Measurements from ENCODE around the gene FUCA2.
A peak's percentile ranks its signal among the peaks of the same experiment; 100 is the strongest.
"Not testable (repeated sequence)": the region's sequence is repeated elsewhere in the genome, so short reads cannot be mapped to it uniquely, and the experiment has no call there.

The FUCA2 gene

DNA sequence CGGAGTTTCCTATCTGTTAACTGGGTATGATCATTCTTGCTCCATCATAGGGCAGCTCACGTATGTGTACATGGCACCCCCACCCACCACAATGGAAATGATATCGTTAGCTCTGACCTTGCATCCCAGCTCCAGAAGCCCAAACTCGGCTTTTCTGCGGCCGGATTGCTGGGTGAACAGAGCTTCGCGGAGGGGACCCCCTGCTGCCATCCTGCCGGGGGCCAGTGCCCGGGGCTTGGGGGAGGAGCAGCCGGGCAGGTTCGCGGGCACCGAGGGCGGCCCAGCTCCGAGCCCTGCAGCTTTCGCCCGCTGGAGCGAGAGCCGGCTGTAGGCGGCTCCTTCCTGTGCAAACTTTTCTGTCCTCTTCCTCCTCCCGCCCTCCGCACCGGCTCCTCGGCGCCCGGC lies 24.9 kb upstream of the FUCA2 start:
- DNase-seq (ENCODE audit: low read depth in 2 of 2): peak in 1 of 2 donors; percentile 36

DNA sequence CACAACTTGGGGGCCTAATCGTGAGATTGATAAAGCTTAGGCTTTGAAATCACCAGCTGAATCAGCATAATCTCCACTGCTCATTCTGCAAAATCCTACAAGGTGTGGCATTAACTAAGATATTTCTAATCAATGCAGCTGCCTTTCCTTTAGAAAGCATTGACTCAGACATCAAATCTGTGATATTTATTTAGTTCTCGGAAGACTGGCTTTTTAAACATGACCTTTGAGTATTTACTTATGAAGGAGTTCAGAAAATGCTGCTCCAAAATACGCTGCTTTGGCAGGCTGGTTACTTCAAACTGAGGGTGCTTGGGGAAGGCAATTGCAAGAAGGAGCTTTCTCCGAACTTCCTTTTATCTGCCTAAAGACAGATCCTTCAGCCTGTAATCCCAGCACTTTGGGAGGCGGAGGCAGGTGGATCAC lies 23.7 kb upstream of the FUCA2 start:
- no peak for DNase-seq (ENCODE audit: low read depth in 2 of 2)

DNA sequence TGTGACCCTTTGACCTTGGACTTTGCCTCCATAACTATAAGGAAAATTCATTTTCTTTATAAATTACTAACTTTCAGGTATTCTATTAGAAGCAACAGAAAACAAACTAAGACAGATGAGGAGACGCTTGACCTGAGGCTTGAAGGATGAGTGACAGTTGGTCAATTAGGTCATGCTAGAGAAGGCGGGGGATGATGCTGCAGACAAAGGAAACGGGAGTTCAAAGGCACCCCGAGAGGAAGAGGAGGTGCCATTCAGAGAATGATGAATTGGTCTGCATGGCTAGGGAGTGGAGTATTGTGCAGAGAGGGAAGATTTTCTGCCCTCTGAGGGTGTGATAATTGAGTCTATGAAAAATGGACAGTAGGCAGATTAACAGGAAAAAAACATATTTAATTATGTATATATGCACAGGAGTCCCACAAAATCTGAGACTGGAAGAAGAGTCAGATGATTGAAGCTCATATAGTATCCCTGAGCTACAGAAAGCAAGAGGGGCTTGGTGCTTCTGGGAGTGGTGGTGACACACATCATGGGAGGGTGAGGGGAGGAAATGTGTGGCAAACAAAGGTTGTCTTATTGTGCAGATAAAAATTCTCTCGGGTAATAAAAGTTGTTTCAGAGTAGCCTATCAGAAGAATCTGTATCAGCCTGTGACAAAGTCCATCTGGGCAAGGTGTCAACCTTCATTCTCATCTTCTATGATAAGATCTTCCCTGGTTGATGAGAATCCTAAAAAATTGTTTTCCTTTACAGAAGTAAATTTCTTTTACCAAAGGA lies 20.4 kb upstream of the FUCA2 start:
- no peak for DNase-seq (ENCODE audit: low read depth in 2 of 2)

DNA sequence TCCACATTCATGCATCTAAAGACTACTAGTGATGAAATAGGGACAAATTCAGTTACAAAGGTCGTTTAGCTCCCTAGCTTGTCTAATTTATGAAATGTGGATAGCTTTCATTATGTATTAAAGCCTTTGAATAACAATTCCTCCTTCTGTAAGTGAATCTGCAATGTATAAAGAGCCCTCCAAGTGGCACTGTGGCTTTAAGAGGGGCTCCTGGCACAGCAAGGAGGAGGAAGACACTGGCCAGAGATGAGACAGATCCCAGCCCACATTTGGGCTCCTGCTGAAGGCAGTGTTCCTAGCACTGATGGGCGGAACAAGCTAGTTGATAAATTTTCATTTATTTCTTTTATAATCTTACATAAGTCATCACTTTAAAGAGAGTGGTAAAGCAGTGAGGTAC lies 17.6 kb upstream of the FUCA2 start:
- no peak for DNase-seq (ENCODE audit: low read depth in 2 of 2)

DNA sequence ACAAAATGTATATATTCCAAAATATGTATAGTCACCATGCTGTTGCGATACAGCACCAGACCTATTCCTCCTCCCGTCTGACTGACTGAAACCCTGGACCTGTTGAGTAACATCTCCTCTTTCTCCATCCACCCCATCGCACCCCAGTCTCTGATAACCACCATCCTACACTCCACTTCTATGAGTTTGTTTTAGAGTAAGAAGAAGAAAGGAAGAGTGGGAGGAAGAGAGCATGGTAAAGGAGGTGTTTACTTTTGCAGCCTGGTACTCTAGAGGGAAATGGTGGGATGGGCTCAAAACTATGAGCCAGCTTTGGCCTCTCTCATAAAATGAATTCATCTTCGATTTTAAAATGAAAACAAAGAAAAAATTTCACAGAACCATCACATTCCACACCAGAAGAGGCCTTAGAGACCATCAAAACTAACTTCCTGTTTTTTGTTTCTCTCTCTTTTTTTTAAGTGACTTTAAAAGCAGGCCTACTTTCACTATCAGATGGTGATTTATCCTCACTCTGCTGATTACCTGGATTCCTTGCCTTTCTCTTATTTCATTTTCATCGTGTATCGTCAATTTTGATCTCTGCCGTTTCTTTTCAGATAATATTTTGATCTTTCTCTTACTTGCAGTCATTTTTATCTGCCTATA lies 16.8 kb upstream of the FUCA2 start:
- no peak for DNase-seq (ENCODE audit: low read depth in 2 of 2)

DNA sequence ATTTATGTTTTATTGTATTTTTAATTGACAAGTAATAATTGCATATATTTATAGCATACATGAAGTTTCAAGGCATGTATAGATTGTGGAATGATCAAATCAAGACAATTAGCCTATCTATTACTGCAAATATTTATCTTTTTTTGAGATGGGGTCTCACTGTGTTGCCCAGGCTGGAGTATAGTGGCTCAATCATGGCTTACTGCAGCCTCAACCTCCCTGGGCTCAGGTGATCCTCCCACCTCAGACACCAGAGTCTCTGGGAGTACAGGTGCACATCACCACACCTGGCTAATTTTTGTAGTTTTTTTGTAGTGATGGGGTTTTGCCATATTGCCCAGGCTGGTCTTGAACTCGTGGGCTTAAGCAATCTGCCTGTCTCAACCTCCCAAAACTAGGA lies 16.2 kb upstream of the FUCA2 start:
- DNase-seq (ENCODE audit: low read depth in 2 of 2): no peak

DNA sequence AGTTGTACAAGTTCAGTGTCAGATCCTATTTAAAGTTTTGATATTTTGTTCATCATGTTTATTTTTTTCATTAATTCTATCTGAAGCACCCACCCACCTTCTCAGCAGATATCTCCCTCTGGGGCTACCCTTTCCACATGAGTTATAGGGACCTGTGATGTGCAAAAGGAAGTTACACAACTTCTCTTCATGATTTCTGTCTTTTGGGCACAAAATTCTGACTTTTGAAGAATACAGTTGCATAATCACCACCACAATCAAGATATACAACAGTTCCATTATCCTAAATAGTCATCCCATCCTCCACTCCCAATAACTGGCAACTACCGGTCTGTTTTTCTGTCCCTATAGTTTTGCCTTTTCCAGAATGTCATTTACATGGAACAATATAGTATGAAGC lies 13.8 kb upstream of the FUCA2 start:
- DNase-seq (ENCODE audit: low read depth in 2 of 2): no peak

DNA sequence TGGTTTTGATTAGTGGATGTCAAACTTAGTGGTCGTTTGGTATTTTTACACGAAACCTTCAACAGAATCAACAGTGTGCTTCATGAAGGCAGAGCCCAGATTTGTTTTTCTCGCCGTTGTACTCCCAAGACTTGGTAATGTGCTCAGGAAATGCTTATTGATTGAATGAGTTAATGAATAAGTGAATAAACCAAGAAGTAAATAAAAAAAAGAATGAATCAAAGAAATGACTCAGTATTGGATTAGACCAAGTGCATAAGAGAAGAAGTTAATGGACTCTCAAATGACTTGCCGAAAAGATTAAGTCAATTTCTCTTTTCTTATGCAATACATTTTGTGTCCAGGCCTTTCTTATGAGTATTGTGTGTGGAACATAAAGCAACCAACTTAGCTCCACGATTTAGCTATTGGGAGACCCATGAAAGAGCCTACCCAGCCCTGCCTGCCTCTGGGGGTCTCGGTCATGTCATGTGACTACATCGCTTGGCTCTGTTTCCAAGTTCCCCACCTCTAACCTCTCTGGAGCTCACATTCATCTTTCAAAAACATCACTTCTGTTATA lies 10.6 kb upstream of the FUCA2 start:
- no peak for DNase-seq (ENCODE audit: low read depth in 2 of 2)

DNA sequence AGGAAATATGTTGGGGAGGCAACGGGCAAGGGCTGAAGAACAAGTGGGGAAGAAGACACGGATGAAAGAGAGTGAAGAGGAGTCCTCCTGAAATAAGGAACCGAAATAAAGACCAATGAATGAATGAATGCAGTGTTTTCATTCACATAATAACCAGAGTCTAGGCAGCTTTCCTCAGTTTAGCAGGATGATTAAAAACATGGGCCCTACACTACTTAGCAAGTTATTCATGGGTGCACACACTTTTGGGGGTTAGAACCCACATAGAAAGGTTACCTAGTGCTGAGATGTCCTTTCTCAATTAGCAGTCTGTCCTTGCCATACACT lies 5.9 kb upstream of the FUCA2 start:
- no peak for DNase-seq (ENCODE audit: low read depth in 2 of 2)

DNA sequence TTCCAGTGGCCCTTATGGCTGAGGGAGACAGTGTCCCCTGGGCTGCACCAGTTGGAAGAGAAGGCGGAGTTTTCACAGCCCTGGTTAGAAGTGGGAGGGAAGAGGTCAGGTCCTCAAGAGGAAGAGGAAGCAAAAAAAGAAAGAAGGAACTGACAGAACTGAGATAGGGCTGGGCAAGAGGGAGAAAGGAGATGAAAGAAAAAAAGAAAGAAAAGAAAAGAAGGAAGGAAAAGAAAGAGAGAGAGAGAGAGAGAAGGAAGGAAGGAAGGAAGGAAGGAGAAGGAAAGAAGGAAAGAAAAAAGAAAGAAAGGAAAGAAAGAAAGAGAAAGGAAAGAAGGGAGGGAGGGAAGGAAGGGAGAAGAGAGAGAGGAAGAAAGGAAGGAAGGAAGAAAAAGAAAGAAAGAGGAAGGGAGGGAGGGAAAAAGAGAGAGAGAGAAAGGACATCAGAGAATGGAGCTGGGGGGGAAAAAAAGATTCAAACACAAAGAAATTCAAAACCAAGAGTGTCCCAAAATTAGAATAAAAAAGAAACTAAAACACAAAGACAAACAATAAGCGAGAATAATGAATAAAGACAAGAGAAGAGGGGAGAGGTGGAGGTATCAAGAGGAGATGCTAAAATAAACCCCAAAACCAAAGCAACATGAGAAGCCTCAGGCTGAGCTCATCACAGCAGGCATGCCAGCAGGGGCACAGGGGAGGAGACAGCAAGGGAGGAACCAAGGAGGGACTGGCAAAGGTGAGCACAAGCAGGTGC lies 5.3 kb upstream of the FUCA2 start:
- DNase-seq (ENCODE audit: low read depth in 2 of 2): no peak

DNA sequence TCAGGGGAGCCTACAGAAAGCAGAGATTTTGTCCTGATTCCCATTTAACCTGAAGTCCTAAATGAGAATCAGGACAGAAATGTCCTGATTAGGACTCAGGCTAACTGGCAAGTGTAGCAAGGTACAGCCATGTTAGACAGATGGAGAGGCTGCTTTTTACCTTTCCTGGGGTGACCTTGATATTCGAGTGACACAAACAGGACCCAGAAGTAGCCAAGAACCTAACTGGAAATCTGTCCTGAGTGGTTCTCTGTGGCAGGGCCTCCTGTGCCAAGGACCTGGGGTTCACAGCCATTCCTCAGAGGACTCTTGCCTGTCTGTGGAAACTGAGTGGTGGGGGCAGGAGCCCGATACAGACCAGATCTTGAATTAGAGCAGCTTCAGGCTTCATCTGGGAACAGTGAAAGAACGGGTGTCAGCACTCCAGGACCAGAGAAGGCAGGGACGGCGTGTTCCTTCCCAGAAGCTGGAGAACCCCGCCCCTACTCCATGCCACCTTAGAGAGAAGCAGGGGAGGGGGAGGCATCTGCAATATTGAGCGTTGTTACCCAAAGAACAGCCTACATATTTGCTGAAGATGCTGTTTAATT lies 4.3 kb upstream of the FUCA2 start:
- no peak for DNase-seq (ENCODE audit: low read depth in 2 of 2)

DNA sequence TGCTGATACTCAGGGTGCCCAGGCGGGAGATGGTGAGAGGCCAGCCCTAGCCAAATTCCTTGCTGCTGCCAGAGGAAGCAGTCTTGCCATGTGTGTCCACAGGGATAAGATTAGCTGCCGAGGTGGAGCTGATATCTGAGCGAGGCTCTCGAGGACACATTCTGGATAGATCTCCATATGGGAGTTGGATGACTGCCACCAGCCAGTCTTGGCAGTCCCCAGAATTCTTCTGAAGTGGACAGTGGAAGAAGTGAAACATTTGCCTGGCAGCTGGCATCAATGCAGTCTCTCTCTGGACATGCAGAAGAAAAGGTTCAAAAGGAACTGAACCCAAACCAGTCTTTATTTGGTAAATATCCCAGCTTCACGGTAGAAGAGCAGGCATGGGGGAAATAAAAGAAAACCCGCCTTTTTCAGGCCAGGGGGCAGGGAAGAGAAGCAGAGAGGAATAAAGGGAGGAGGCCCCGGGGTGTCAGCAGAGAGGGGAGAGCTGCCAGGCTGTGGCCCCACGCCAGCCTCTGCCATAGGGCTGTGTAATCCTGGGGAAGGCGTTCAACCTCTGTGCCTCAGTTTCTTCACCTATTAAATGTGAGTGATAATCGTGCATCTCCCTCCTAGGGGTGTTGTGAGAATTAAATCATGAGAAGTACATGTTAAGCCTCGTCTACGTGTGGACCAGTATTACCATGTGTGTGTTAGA lies 3.7 kb upstream of the FUCA2 start:
- DNase-seq (ENCODE audit: low read depth in 2 of 2): no peak

DNA sequence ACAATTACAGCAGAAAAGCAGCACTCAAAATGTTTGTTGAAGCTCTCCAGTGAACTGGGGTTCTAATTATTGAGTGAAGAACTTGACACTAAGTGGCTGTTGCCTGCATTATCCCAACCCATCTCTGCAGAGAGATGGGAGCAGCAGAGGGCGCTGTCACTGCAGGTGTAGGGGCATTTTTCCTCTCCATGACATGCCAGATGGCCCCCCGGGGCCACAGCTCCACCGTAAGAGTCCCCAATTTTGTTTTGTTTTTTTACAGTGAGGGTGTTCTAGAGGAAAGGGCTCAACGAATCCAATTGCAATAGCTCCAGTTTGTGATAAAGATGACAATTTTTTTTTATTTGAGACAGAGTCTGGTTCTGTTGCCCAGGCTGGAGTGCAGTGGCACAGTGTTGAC lies 1.9 kb upstream of the FUCA2 start:
- peak in 1 of 2 donors; percentile 12 for DNase-seq (ENCODE audit: low read depth in 2 of 2)

DNA sequence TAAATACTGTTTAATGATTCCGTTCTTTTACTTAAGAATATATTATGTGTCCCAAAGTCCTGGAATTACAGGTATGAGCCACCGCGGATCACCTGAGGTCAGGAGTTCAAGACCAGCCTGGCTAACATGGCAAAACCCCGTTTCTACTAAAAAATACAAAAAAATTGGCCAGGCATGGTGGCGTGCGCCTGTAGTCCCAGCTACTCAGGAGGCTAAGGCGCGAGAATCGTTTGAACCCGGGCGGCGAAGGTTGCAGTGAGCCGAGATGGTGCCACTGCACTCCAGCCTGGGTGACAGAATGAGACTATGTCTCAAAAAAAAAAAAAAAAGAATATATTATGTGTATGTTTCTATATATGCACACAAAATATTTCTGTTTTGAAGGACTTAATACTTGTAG lies 1.2 kb downstream of the FUCA2 start:
- DNase-seq (ENCODE audit: low read depth in 2 of 2): not testable (repeated sequence)

DNA sequence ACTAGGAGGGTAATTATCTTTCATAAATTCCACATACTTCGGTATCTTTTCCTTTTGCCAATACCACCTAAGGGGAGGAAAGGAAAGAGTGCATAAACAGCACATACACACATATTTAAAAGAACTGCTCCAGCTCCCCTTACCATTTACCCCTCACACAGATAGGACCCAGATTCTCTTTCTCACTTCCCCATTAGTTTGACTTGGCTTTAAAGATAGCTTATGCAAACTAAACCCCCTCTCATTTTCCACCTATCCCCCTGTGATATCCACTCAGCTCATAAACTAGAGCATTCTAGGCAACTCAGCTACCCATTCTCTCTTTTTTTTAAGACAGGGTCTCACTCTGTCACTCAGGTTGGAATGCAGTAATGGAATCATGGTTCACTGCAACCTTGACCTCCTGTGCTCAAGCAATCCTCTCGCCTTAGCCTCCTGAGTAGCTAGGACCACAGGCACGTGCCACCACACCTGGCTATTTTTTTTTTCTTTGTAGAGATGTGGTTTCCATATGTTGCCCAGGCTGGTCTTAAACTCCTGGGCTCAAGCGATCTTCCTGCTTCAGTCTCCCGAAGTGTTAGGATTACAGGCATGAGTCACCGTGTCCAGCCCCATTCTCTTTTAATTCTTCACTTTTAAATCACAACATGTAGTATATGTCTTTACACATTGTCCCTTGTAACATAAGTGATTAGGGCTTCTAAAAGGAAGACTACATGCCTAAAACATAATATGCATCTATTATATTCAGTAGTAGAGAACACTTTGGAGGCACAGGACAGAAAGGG lies 4.0 kb downstream of the FUCA2 start:
- no peak for DNase-seq (ENCODE audit: low read depth in 2 of 2)

DNA sequence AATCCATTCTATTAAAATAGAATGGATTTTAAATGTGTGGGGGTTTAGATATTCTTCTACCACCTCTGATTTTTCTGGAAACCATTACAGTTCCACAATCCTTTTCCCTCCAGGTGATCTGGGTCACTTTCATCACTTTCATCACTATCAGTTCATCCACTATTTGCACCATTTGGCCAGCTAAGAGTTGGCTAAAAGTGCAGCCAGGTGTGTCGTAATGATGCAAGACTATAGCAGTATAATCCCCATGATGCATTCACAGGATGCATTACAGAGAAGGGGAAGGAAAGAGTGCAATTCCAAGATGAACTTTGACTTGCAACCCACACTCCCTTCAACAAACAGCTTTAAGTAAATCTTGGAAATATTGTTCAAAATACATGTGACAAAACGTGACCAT lies 4.9 kb downstream of the FUCA2 start:
- DNase-seq (ENCODE audit: low read depth in 2 of 2): no peak

DNA sequence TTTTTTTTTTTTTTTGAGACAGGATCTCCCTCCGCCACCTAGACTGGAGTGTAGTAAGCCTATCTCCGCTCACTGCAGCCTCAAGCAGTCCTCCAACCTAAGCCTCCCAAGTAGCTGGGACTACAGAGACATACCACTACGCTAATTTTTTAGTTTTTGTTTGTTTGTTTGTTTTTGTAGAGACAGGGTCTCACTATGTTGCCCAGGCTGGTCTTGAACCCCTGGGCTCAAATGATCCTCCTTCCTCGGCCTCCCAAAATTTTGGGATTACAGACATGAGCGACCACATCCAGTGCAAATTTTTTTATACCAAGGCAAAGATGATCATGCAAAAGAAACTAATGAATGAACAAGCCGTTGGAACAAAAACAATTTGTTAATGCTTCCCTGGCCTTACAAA lies 5.3 kb downstream of the FUCA2 start:
- DNase-seq (ENCODE audit: low read depth in 2 of 2): no peak

DNA sequence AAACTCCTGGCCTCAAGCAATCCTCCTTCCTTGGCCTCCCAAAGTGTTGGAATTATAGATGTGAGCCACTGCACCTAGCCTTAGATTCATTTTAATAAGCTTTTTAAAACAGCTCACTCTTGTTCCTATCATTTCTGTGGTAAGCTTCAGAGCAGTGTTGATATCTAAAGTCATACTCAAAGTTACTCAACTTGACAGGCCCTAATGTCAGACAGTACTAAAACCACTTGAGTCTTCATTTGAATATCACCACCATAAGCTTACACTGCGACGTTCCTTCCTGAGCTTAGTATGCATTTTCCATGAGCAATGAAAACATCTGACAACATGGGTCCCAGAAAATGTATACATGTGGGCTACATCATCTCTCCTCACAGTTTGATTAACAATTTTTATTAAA lies 6.0 kb downstream of the FUCA2 start:
- no peak for DNase-seq (ENCODE audit: low read depth in 2 of 2)

DNA sequence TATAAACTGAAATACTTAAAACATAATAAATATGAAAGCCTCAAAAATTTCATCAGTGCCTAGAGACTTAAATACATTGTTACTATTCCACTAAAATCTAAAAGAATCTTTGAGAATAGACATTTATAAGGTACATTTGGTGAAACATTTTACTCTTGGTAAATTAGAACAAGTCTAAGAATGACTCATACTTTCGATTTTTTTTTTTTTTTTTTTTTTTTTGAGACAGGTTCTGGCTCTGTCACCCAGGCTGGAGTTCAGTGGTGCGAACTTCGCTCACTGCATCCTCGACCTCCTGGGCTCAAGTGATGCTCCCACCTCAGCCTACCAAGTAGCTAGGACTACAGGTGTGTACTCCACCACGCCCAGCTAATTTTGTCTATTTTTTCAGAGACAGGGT lies 6.4 kb downstream of the FUCA2 start:
- DNase-seq (ENCODE audit: low read depth in 2 of 2): no peak

DNA sequence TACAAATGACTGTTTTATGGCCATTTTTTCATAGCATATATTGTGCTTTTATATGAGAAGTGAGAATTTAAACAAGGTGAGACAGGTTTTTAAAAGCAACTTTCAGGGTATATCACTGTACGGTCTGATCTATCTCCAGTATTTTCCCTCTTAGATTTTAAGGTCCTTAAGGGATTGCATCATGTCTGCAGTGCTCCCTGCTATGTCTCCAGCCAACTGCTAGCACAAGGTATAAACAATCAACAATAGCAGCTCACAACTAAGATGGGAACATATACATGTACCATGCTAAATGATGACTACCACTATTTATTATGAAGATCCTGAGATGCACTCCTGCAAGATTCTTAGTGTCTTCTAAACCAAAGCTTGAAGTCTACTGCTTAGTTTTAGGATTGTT lies 7.2 kb downstream of the FUCA2 start:
- DNase-seq (ENCODE audit: low read depth in 2 of 2): no peak

DNA sequence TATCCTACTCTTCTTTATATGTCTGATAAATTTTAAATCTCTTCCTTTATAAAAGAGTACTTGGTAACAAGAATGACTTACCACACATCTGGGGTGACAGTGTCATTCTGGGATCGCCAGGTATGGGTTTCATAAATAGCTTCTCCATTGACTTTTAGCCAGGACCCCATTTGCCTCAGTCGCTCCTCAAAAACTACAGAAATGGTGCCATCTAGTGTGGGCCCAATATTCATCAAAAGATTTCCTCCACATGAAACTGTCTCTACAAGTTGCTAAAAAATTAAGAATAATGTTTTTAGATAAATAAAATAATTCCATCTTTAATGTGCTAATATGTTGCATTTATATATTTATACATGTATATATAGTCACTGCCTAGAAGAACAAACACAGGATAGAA lies 9.7 kb downstream of the FUCA2 start:
- DNase-seq (ENCODE audit: low read depth in 2 of 2): no peak

Data from stimulated activated CD8-positive, alpha-beta memory T cell treated with anti-CD3 and anti-CD28 coated beads, Interleukin-15, amount 100 ng/mL, for 48 hours (primary cell).